GM12874 (cell line): Measurements from ENCODE around the gene CHFR.

Experiments
- TF ChIP-seq, protein P1 (sequence below): IDR thresholded peaks from 2 replicates; pipeline ENCODE4 v1.5.1; 2011; ENCODE audit warnings: low read depth, mild to moderate bottlenecking, control low read depth, low read length, moderate library complexity; ENCODE audit not compliant: insufficient read depth

Gene CHFR, protein sequence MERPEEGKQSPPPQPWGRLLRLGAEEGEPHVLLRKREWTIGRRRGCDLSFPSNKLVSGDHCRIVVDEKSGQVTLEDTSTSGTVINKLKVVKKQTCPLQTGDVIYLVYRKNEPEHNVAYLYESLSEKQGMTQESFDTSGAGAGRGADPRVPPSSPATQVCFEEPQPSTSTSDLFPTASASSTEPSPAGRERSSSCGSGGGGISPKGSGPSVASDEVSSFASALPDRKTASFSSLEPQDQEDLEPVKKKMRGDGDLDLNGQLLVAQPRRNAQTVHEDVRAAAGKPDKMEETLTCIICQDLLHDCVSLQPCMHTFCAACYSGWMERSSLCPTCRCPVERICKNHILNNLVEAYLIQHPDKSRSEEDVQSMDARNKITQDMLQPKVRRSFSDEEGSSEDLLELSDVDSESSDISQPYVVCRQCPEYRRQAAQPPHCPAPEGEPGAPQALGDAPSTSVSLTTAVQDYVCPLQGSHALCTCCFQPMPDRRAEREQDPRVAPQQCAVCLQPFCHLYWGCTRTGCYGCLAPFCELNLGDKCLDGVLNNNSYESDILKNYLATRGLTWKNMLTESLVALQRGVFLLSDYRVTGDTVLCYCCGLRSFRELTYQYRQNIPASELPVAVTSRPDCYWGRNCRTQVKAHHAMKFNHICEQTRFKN

DNA sequence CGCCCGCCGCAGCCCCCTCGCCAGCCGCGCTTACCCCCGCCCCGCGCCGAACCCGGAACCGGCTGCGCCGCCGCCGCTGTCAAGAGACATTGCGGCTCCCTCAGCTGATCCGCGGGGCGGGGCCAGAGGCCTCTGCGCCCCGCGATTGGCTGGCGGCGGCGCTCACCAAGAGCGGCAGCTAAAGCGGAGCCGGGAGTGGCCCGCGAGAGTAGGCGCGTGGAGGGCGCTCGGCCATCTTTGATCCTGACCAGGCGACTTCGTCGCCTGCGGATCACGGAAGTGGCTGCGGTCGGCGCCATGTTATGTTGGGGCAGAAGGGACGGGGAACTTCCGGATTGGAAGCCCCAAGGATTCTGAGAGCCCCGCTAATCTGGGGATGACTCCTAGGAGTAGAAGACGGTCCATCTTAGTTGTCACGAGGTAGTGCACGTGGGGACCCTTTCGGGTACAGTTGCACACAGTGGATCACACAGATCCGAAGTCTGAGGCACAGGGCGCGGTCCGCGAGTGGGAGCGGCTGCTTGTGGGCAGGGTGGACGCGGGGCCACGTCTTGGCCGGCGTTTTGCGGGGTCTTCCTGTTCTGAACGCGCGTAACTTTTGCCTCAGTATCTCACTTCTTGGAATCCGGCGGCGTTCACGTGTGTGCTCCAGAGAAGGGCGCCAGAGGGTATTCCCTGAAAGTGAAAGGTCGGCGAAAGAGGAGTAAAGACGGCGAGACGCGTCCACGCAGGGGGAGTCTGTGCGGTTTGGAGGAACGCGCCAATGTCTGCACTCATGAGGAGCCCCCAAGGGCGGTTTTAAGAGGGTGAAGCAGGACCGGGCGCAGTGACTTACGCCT is at the start of gene CHFR:
TSS of gene CHFR (minus strand) at position 93 of the 839 bp plus-strand sequence. CDS start 277 bp downstream, outside the sequence.
- TF ChIP-seq, protein P1, sequence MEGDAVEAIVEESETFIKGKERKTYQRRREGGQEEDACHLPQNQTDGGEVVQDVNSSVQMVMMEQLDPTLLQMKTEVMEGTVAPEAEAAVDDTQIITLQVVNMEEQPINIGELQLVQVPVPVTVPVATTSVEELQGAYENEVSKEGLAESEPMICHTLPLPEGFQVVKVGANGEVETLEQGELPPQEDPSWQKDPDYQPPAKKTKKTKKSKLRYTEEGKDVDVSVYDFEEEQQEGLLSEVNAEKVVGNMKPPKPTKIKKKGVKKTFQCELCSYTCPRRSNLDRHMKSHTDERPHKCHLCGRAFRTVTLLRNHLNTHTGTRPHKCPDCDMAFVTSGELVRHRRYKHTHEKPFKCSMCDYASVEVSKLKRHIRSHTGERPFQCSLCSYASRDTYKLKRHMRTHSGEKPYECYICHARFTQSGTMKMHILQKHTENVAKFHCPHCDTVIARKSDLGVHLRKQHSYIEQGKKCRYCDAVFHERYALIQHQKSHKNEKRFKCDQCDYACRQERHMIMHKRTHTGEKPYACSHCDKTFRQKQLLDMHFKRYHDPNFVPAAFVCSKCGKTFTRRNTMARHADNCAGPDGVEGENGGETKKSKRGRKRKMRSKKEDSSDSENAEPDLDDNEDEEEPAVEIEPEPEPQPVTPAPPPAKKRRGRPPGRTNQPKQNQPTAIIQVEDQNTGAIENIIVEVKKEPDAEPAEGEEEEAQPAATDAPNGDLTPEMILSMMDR: no peak

DNA sequence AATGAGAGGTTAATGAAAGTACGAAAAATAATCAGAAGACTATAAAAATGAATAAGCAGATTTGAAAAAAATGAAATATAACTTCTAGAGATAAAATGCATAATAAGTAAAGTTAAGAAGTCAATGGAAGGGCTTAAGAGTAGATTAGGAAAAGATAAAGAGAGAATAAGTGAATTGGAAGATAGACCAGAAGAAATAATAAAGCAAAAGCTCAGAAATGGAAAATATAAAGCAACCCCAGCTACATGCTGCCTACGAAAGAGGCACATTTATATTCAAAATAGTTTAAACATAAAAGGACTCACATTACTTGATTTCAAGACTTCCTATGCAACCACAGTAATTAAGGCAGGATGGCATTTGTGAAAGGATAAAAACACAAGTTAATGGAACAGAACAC is 48.8 kb upstream of the CHFR start:
- TF ChIP-seq, protein P1: no peak

DNA sequence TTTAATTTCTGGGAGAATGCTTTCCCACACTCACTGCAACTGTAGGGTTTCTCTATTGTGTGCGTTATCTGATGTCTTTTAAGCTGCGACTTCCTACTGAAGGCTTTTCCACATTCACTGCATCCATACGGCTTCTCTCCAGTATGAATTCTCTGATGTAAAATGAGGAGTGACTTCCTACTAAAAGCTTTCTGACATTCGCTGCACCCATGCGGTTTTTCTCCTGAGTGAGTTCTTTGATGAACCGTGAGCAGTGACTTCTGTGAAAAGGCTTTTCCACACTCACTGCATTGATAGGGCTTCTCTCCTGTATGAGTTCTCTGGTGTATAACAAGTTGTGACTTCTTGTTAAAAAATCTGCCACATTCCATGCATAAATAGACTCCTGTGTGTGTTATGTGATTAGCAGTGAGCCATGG is 39.0 kb upstream of the CHFR start:
- TF ChIP-seq, protein P1: no peak

DNA sequence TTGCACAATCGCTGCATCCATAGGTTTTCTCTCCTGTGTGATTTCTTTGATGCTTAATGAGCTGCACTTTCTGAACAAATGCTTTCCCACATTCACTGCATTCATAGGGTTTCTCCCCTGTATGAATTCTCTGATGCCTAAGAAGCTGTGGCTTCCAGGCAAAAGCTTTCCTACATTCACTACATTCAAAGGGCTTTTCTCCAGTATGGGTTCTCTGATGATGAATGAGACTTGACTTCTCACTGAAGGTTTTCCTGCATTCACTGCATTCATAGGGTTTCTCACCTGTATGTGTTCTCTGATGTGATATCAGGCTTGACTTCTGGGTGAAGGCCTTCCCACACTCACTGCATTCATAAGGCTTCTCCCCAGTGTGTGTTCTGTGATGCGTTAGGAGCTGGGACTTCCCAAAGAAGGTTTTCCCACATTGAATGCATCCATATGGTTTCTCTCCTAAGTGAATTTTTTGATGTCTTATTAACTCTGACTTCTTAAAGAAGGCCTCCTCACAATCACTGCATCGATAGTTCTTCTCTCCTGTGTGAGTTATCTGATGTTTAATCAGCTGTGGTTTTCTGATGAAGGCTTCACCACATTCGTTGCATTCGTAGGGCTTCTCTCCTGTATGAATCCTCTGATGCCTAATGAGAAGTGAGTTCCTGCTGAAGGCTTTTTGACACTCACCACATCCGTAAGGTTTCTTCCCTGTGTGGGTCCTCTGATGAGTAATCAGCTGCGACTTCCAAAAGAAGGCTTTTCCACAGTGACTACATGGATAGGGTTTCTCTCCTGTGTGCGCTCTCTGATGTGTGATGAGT is 38.4 kb upstream of the CHFR start:
- TF ChIP-seq, protein P1: no peak

DNA sequence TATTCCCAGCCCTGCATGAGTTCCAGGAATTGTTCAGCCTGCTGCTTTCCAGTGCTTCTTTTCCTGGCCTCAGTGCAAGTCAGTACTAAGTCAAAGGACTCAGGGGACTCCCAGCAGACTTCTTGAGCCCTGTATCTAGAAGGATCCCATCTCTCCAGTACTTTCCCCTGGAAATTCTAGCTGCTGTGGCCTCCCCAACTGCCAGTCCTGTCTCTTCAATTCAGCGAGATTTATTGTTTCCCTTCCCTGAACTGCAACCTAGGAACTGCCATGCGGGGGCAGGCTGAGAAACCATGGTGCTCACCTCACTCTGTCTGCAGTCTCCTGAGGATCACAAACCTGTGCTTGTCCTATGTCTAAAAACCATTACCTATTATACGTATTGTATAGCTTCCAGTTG is 37.0 kb upstream of the CHFR start:
- TF ChIP-seq, protein P1: no peak

DNA sequence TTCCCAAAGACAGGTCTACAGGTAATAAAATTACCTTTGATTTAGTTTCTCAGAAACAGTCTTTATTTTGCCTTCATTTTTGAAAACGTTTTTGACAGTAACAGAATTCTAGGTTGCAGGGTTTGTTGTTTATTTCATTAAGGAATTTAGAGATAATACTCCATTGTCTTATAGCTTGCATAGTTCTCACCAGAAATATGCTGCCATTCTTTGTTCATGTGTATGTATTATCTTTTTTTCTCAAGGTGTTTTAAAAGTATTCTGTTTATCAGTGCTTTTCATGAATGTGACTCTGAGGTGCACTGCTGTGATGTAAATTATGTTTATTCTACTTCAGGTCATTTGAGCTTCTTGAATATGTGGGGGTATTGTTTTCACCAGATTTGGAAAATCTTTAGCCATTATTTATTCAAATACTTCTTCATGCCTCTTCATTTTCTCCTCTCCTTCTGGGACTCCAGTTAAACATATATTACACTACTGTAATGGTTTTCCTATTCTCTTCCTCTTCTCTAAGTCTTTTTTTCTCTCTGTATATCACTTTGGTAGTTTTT is 36.0 kb upstream of the CHFR start:
- TF ChIP-seq, protein P1: no peak
